Measurements from ENCODE around the gene KIRREL3. TPM values are rescaled to one million over a fixed set of nuclear protein-coding genes. Genes with fewer than 3 reads are reported as not detected.

The KIRREL3 gene
- total RNA-seq, 1 experiment from 2014 or later = not detected

DNA sequence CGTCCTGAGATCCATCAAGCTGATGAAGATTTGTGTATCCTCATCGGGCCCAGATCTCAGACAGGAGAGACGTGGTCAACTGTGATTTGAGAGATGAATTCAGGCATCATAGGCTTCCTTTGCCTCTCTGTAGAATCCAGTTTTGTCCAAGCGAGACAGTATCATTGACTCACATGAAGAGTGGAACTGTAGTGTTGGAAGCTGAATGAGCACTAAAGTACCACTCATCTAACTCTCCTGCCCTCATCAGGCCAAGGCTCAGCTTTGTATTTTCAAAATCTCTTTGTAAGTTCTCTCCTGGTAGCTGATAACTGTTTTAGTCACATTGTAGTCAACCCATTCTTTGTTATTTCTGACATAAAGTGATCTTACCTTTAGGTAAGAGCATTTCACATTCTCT lies 85.1 kb downstream of the KIRREL3 start:
- DNase-seq (ENCODE audit: low spot score) = no peak

DNA sequence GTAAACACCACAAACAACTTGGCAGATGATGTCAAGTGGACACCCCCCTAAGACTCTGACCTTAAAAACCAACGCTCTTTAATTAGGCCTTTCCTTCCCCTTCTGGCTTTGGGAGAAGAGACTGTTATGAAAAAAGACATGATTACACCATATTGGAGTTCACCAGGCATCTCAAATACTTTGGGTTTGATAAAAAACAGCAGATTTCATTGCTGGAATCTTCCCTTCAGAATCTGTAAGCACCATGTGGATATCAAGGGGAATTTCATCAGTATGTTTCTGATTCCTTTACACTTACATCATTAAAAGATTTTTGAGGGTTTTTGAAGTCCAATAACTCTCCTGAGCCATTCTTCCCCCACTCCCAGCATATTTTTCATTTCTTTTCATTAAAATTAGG lies 85.6 kb downstream of the KIRREL3 start:
- no peak for DNase-seq (ENCODE audit: low spot score)

DNA sequence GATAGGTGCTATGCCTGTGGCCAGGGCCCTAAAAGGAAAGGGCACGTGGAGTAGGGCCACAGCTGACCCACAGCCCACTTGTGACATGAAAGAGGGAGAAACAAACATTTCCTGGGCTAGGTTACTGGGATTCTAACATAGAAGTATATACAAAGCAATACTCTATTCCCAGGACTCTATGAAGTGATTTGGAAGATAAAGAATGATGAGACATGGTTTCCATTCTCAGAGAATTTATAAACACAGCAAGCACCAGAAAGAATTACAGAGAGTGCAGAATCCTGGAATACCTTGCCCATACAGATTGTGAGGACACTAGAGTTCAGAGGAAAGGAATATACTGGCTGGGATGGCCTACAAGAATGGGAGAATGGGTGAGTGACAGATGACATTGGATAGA lies 86.4 kb downstream of the KIRREL3 start:
- DNase-seq (ENCODE audit: low spot score) = no peak

- DNase-seq (ENCODE audit: low spot score) = no peak
These were observed 96.0 kb downstream of the KIRREL3 start for GRCh38 chr11:126904520-126904919.

DNA sequence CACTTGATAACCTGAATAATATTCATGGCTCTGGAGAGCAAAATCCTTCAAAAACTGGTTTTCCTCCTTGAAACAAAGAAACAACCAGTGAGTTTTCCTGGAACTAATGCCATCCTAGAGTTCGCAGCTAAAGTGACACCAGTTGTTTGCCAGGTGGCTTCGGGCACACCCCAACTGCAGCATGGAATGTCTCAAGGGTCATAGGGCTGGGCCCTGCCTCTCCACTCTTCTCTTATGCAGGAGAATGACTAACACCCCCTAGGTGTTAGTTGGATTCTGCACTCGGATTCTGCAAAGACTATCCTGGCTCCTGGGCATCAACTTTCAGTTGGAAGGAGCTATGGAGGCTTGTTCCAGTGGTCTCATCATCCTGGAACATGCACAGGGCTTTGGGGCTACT lies 98.8 kb downstream of the KIRREL3 start:
- no peak for DNase-seq (ENCODE audit: low spot score)

- no peak for DNase-seq (ENCODE audit: low spot score)
These were observed 100.4 kb downstream of the KIRREL3 start for GRCh38 chr11:126899961-126900748.

DNA sequence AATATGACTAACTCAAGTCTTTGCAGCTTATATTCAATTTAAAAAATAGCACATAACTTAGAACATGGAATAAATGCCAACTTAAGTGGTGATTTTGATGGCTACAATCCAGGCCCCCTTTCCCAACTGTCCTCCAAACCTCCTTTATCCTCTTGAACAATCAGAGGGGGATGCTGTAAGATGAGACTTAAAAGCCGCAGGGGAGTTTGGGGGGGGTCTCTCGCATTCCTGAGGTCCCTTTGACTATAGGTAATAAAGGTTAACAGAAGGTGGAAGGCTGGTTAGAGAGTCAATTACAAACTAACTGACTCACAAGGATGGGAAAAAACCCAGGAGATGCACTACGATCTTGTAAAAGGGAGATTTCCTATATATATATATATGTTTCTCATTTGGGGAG lies 101.8 kb downstream of the KIRREL3 start:
- no peak for DNase-seq (ENCODE audit: low spot score)

- no peak for DNase-seq (ENCODE audit: low spot score)
These were observed 103.1 kb downstream of the KIRREL3 start for GRCh38 chr11:126897430-126897829.

DNA sequence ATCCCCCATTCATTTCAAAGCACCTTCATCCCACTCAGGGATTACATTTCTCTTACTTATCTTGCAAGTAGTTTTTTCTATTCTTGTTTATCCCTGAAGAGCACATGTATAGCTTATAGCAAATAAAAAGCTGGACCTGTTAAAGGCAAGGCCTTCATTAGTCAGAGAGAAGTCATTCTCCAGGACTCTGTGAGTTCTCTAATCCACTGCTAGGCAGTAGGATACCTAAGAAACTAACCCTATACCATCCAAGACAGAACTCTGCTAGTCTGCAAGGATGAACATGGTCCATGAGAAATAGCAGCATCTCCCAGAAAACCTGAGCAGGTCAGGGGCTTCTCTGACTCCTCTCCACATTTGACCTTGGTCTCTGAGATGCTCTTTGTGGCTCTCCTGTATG lies 104.5 kb downstream of the KIRREL3 start:
- DNase-seq (ENCODE audit: low spot score) = no peak

DNA sequence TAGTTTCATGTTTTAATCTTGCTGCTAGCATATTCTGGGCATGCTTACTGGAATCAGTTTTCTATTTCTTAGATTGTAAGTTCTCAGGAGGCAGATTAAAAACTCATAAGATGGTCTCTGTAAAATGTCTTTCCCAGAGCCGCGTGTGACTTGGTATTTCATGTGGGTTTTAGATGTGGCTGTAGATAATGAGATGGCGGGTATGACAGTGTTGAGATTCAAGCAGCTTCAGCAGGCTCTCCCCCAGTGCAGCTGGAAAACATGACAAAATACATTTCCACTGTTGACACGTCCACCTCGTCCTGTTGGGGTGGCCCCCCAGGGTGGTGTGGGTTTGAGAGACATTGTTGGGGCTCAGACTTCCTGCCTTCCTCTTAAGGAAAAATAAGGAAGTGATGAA lies 106.8 kb downstream of the KIRREL3 start:
- DNase-seq (ENCODE audit: low spot score) = no peak

DNA sequence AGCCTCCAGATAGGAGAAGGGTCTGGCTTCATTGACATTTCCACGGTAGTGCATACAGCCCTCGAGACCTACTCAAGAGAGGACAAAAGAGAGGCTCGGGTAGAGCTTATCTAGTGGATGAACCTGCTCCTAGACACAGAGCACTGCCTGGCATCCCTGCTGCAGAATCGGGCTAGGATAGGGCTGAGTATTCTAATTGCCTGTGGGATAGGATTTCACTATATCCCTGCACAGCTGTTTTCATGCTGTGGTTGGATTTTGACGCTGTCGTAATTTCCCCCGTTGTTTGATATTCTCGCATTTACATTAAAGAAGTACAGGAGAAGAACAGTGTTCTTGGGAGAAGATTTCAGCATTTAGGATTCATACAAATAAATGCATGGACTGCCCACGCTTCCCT lies 107.8 kb downstream of the KIRREL3 start:
- no peak for DNase-seq (ENCODE audit: low spot score)

GRCh38 chr11:126891556-126892217 lies 108.9 kb downstream of the KIRREL3 start:
- DNase-seq (ENCODE audit: low spot score) = no peak

- DNase-seq (ENCODE audit: low spot score) = no peak
These were observed 110.0 kb downstream of the KIRREL3 start for GRCh38 chr11:126890561-126890960.

GRCh38 chr11:126888115-126888712 lies 112.4 kb downstream of the KIRREL3 start:
- no peak for DNase-seq (ENCODE audit: low spot score)

GRCh38 chr11:126886636-126887035 lies 113.9 kb downstream of the KIRREL3 start:
- no peak for DNase-seq (ENCODE audit: low spot score)

DNA sequence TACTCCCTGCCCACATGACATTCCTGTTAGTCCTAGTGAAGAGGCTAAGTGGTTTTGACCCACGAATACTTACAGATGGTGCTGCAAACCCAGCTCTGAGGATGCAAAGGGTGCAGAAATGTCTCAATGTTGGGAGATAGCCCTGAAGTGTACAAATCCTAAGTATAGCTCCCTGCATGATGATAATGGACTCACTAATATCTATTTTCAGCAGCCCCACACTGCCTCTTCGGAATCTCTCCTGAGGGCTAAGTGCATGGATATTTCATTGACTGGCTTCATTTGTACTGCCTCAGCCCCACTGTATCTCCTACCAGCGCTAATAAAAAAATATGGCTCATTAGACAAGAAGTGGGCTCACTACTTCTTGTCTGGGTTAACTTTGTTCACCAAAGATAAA lies 114.5 kb downstream of the KIRREL3 start:
- DNase-seq (ENCODE audit: low spot score) = no peak

GRCh38 chr11:126884594-126884993 lies 116.0 kb downstream of the KIRREL3 start:
- DNase-seq (ENCODE audit: low spot score) = no peak

GRCh38 chr11:126884192-126884591 lies 116.4 kb downstream of the KIRREL3 start:
- DNase-seq (ENCODE audit: low spot score) = no peak

DNA sequence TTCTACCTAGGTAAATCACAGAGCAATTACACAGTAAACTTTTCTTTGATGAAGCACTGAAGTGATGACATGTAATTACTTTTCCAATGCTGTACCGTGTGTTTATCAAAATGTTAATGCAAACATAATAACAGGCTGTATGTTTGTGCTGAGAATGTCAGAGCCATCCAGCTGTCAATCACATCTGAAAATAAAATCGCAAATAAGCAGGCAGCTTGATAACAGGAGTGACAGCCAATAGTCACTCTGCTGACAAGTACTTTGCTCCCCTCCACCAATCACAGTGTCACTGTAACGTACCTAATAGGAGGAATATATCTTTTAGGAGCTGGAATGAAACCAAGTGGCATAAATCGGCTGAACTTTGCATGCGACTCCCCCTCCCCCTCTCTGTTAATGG lies 119.7 kb downstream of the KIRREL3 start:
- no peak for DNase-seq (ENCODE audit: low spot score)

GRCh38 chr11:126879516-126879915 lies 121.1 kb downstream of the KIRREL3 start:
- DNase-seq (ENCODE audit: low spot score) = no peak

DNA sequence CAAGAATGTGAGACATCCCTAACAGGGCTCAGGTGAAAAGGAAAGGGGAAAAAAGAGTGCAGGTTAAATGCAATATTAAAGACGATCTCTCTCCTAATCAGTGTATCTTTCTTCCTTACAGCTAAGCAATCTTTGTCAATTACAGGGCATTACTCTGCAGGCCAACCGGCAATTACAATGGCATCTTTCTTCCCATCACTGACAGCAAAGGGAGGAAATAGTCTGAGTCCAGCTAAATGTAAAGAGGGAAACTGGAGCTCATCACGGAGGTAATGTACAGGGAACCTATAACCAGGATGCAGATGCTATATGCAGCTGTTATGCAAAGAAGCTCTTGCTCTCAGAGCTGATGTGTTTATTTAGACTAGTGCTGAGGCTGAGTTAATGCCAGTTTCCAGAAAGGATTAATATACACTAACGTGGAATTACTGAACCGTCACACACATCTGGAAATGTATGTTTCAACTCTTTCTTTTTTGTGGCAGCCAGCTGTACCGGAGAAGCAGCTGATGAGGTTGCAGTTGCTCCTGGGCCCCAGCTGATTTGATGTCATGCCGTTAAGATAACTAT lies 121.6 kb downstream of the KIRREL3 start:
- DNase-seq (ENCODE audit: low spot score) = no peak

DNA sequence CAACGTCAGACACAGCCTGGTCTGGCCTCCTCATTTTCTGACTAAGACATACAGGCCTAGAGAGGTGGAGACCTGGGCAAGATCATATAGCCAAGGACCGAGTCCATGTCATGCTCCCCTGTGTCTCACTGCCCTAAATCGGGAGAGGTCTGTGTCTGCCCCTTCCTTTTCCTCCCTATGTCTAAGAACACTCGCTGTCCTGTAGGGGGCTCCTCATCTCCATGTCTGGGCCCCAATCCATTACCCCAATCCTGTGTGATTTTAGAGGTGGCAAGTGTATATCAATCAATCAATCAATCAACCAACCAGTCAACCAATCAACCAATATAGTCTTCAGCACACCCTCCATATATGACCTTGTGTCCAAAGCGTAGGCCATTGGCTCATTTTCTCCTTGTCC lies 125.7 kb downstream of the KIRREL3 start:
- no peak for DNase-seq (ENCODE audit: low spot score)

- no peak for DNase-seq (ENCODE audit: low spot score)
These were observed 126.3 kb downstream of the KIRREL3 start for GRCh38 chr11:126874276-126874675.
